GM13976 (cell line): Measurements from ENCODE around the gene PCDHGB3.
"Not testable (repeated sequence)": the region's sequence is repeated elsewhere in the genome, so short reads cannot be mapped to it uniquely, and the experiment has no call there.

ENCODE experiments used
- DNase-seq: peaks from one replicate; pipeline ENCODE4 v3.0.0; 2012; ENCODE audit warnings: low spot score
- CTCF ChIP-seq: IDR thresholded peaks from 2 replicates; pipeline ENCODE4 v1.5.1; 2012; ENCODE audit warnings: borderline replicate concordance, mild to moderate bottlenecking; ENCODE audit not compliant: insufficient read depth; ENCODE audit errors: extremely low read depth, missing control alignments, control extremely low read depth
- in situ Hi-C: fragments of 300-500 bp; cut with MboI; formaldehyde crosslinking; loops from one replicate; pipeline ENCODE4 v1.12.0; 2022; ENCODE audit warnings: low sequenced_read_pairs, mixed read lengths, inconsistent platforms; ENCODE audit not compliant: unreplicated experiment

The PCDHGB3 gene

GRCh38 chr5:141371572-141372475 is 1.8 kb downstream of the PCDHGB3 start:
- in situ Hi-C loops: no loop called here
- DNase-seq: no peak
- TF ChIP-seq CTCF: no peak

GRCh38 chr5:141373673-141374317 is 3.8 kb downstream of the PCDHGB3 start, which contains the start of gene PCDHGA6:
Gene PCDHGA6, plus strand, starts transcription at chr5:141373891. Its CDS starts 193 bp downstream, at chr5:141374084.
- no peak for DNase-seq
- peak; percentile 15 for TF ChIP-seq CTCF
- in situ Hi-C loops: no loop called here

- TF ChIP-seq CTCF: no peak
- in situ Hi-C loops: no loop called here
- DNase-seq: no peak
Observed at GRCh38 chr5:141374627-141375026, 4.6 kb downstream of the PCDHGB3 start.

GRCh38 chr5:141375444-141376155 is 5.6 kb downstream of the PCDHGB3 start:
- in situ Hi-C loops, DNase-seq: not testable (repeated sequence)

GRCh38 chr5:141382469-141383294 is 12.6 kb downstream of the PCDHGB3 start, which contains the start of gene PCDHGA7:
Gene PCDHGA7, plus strand, starts transcription at chr5:141382742. Its CDS starts 158 bp downstream, at chr5:141382900.
- DNase-seq: peak; percentile 48
- in situ Hi-C loops: no loop called here
- no peak for TF ChIP-seq CTCF

GRCh38 chr5:141383345-141383744 is 13.3 kb downstream of the PCDHGB3 start:
- in situ Hi-C loops: no loop called here
- TF ChIP-seq CTCF: no peak

More at GRCh38 chr5:141383345-141383744, 13.3 kb downstream of the PCDHGB3 start:
- no peak for DNase-seq
